Tongue (tissue), 2 donors: ENCODE results near the gene ERCC4. TPM values are rescaled to one million over a fixed set of nuclear protein-coding genes. Genes with fewer than 3 reads are reported as not detected.
A peak's percentile ranks its signal among the peaks of the same experiment; 100 is the strongest.

Experiments used
- DNase-seq: peaks from one replicate; pipeline ENCODE4 v3.0.0-alpha.2; 2015
- total RNA-seq: library from RNA; depleted of rRNA; stranded (reverse); fragments of >200 nt; gene quantifications from one replicate; pipeline ENCODE4 v1.2.3, GENCODE V29; 2014

Gene ERCC4
- total RNA-seq, 1 donor from 2014 or later = 8.6 TPM

DNA sequence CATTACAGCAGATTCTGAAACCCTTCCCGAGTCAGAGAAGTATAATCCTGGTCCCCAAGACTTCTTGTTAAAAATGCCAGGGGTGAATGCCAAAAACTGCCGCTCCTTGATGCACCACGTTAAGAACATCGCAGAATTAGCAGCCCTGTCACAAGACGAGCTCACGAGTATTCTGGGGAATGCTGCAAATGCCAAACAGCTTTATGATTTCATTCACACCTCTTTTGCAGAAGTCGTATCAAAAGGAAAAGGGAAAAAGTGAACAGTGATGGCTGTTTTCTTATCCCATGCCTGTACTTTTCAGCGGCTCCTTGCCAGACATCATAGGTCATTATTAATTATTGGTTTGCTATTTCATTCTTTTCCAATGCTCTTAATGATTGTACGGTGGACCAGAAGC is 28.1 kb downstream of the ERCC4 start:
- no peak for DNase-seq

DNA sequence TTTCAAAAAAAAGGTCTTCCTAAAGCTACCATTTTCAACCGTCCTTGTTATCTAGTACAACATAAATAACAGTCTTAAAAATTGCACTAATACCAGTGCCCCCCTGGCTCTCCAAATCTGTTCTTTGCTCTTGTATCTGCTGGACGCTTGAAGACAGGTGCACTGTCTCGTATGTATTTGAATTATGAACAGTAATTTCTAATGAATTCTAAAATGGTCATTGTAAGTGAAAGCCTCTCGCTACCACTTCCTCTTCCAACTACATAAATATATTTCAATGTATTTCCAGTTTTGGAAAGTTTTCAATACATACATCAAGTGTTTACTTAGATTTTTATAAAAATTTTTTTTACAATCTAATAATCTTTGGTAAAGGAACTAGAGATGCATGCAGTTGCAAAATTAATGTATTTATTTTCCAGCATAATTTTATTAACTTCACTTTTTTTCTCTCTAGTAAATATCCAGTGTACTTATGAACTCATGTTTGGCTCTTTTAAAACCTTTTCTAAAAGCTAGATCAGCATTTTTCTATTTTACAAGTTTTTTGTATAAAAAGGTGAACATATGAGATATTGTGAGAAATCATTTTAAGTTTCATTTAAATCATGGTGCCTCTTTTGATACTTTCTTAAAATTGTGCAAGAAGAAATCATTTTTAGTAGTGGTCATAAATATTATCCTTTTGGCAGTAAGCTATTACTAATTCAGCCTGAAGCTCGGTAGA is 31.0 kb downstream of the ERCC4 start:
- no peak for DNase-seq

- no peak for DNase-seq
These were observed 31.7 kb downstream of the ERCC4 start for GRCh38 chr16:13951611-13952010.

- DNase-seq = no peak
These were observed 33.5 kb downstream of the ERCC4 start for GRCh38 chr16:13953501-13953900.

- no peak for DNase-seq
These were observed 36.8 kb downstream of the ERCC4 start for GRCh38 chr16:13956635-13957196.

DNA sequence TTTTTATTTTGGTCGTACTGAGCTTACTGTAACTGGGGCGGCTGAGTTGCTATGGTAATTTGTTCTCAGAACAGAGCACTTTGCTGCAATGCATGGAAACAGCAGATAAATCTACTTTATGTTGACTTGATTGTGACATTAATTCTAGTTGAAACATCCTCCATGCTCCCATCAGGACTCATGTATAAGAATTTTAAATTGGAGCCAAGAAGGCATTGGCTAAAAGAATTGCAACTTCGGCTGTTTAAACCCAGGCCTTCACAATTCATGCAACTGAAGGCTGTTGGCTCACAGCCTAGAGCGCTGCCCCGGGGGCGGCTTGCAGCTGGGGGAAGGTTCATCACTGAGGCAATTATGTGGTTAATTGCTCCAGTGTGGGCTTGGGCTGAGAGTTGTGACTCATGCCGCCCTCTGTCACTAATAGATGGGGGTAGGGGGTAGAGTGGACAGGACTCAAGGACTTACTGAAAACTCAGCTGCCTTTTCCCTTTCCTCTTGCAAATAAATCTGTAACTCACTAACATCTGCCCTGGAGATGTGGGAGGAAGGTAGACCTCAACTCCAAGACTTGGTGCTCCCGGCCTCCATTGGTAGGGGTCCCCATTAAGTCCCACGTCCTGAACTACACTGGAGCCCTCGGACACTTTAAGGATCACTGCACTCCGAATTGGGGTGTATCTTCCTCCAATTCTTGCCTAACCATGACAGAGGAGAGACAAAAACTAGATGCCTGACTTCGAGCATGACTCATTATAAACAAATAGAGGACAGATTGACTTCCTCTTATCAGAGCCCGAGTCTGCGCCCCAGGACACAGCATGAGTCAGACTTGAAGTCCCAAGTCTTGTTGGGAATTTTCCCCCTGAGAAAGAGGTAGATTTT is 37.5 kb downstream of the ERCC4 start:
- peak; percentile 65 for DNase-seq

DNA sequence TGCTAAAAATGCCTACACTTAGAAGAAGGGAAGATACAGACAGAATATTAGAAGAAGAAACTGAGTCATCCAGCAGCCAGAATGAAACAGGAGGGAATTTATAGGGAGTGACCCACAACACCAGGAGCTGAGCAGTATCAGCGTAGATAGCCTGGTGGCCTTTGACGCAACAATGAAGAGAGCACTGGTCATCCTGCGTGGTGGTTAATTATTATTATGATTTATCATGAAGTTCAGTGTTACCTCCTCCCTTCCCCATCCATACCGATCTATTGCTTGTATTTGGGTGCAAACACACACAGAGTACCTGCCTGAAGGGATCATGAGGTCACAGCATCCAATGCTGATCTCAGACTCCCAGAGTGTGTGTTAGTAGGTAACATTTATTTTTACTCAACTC is 38.5 kb downstream of the ERCC4 start:
- no peak for DNase-seq

GRCh38 chr16:13959626-13960025 is 39.7 kb downstream of the ERCC4 start:
- no peak for DNase-seq

GRCh38 chr16:13961099-13961811 is 41.3 kb downstream of the ERCC4 start:
- peak; percentile 76 for DNase-seq

GRCh38 chr16:13962232-13962631 is 42.3 kb downstream of the ERCC4 start:
- DNase-seq = no peak

- DNase-seq = no peak
These were observed 48.9 kb downstream of the ERCC4 start for GRCh38 chr16:13968835-13969234.

GRCh38 chr16:13969711-13970110 is 49.8 kb downstream of the ERCC4 start:
- DNase-seq = no peak

- no peak for DNase-seq
These were observed 50.9 kb downstream of the ERCC4 start for GRCh38 chr16:13970708-13971422.

- DNase-seq = no peak
These were observed 53.5 kb downstream of the ERCC4 start for GRCh38 chr16:13973321-13974023.

GRCh38 chr16:13977177-13977576 is 57.2 kb downstream of the ERCC4 start:
- no peak for DNase-seq

GRCh38 chr16:13982451-13982850 is 62.5 kb downstream of the ERCC4 start:
- no peak for DNase-seq

- DNase-seq = no peak
These were observed 63.7 kb downstream of the ERCC4 start for GRCh38 chr16:13983625-13984024.

DNA sequence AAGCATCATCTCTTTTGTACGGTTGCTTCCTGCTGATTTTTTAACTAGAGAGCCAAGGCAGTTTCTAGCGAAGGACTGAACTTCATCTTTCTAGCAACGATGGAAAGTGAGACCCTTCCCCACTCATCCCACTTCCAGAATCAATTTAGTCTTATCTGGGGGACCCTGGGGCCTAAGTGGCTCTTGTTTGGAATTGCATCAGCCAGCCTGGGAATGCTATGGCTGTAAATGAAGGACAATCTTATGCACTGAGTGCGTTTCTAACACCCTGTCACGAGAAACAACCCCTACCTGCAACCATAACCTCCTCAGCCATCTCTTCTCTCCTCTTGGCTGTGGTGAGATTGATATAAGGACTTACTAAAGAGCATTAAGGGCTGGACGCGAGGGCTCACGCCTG is 64.8 kb downstream of the ERCC4 start:
- no peak for DNase-seq

DNA sequence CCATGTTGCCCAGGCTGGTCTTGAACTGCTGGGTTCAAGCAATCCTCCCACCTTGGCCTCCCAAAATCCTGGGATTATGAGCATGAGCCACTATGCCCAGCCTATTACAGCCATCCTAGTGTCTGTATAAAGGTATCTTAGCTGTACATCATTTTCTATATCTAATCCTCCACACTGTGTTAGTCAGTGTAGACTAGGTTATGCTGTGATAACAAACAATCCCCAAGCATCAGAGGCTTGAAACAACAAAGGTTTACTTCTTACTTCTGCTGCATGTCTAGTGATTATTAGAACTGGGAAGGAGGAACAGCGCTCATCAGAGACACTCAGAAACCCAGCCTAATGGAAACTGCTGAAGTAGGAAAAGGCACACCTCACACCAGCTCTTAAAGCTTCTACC is 68.1 kb downstream of the ERCC4 start:
- no peak for DNase-seq

DNA sequence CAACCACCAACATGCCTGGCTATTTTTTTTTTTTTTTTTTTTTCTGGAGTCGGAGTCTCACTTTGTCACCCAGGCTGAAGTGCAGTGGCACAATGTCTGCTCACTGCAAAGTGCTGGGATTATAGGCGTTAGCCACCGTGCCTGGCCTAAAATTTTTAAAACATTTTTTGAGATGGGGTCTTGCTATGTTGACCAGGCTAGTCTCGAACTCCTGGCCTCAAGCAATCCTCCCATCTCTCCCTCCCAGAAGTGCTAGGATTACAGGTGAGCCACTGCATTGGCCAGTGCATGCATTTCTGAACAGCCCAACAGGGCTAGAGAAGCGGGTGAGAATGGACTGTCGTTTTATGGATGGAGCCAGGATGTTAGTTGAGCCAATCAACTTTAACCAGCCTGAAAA is 72.4 kb downstream of the ERCC4 start:
- DNase-seq = no peak

DNA sequence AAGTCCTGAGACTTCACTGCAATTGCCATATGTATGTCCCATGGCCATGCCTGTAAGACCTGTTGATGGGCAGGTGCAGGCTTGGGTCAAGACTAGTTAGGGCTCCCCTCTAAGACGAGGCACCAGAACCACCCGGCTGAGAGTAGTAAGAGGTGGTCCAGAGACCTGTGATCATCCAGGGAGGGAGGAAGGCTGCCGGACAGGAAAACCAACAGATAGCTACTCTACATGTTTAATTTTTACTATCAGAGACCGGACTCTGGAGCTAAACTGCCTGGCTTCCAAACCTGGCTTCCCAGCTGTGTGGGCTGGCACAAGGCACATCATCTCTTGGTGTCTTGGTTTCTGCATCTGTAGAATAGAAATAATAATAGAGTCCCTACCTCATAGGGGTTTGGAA is 73.0 kb downstream of the ERCC4 start:
- no peak for DNase-seq
